K562 (cell line): ENCODE measurements around the gene MFAP5. TPM values are rescaled to one million over a fixed set of nuclear protein-coding genes. Genes with fewer than 3 reads are reported as not detected.

Experiments used
- BCOR ChIP-seq: fragments of 450-650 bp; IDR thresholded peaks from 2 replicates; pipeline ENCODE4 v1.6.1; 2016
- BRD9 ChIP-seq: fragments of 450-650 bp; IDR thresholded peaks from 2 replicates; pipeline ENCODE4 v1.6.1; 2018; ENCODE audit warnings: low read depth; ENCODE audit not compliant: partially characterized antibody
- BRF1 ChIP-seq: IDR thresholded peaks from 3 replicates; pipeline ENCODE4 v1.6.1; 2011; ENCODE audit warnings: borderline replicate concordance, mild to moderate bottlenecking; ENCODE audit not compliant: insufficient read length; ENCODE audit errors: extremely low read depth
- CBFA2T2 ChIP-seq: fragments of 450-650 bp; conservative IDR thresholded peaks from 2 replicates; pipeline ENCODE4 v1.6.1; 2017; ENCODE audit warnings: mild to moderate bottlenecking
- CCAR2 ChIP-seq: fragments of 200-400 bp; formaldehyde crosslinking; IDR thresholded peaks from 2 replicates; pipeline ENCODE4 v1.6.1; 2017; ENCODE audit warnings: mild to moderate bottlenecking, low read depth, low read length
- HNRNPLL ChIP-seq: fragments of 200-400 bp; formaldehyde crosslinking; IDR thresholded peaks from 2 replicates; pipeline ENCODE4 v1.6.1; 2017; ENCODE audit warnings: low read length, low read depth, mild to moderate bottlenecking; ENCODE audit not compliant: poor library complexity, severe bottlenecking
- KLF10 ChIP-seq: fragments of 250-450 bp; sonication (Bioruptor Pico); IDR thresholded peaks from 2 replicates; pipeline ENCODE4 v1.6.1; 2021; ENCODE audit warnings: matching md5 sums
- NFE2L1 ChIP-seq: fragments of 450-650 bp; IDR thresholded peaks from 2 replicates; pipeline ENCODE4 v1.6.1; 2016; ENCODE audit warnings: missing genetic modification characterization, low read depth, mild to moderate bottlenecking, missing compliant biosample characterization, moderate library complexity, borderline replicate concordance
- PHTF2 ChIP-seq: fragments of 250-450 bp; sonication (Bioruptor Pico); IDR thresholded peaks from 2 replicates; pipeline ENCODE4 v1.5.0; 2021; ENCODE audit warnings: mild to moderate bottlenecking
- PRPF4 ChIP-seq: fragments of 200-400 bp; formaldehyde crosslinking; IDR thresholded peaks from one replicate; pipeline ENCODE4 v1.6.1; 2017; ENCODE audit warnings: low read length, low read depth, mild to moderate bottlenecking; ENCODE audit not compliant: insufficient read depth, poor library complexity, severe bottlenecking
- RAD51 ChIP-seq: fragments of 450-650 bp; IDR thresholded peaks from 2 replicates; pipeline ENCODE4 v1.7.1; 2016; ENCODE audit warnings: low read depth, mild to moderate bottlenecking, borderline replicate concordance
- RB1 ChIP-seq: fragments of 450-650 bp; IDR thresholded peaks from 2 replicates; pipeline ENCODE4 v1.6.1; 2017; ENCODE audit warnings: low read depth, mild to moderate bottlenecking
- SLC30A9 ChIP-seq: fragments of 250-450 bp; sonication (Bioruptor Pico); IDR thresholded peaks from 2 replicates; pipeline ENCODE4 v1.8.0; 2022; ENCODE audit warnings: mild to moderate bottlenecking, moderate library complexity
- SMAD4 ChIP-seq: fragments of 250-450 bp; sonication (Bioruptor Pico); conservative IDR thresholded peaks from 2 replicates; pipeline ENCODE4 v1.8.0; 2021; ENCODE audit warnings: inconsistent platforms, mild to moderate bottlenecking, moderate library complexity
- TBL1XR1 ChIP-seq, 2 experiments: IDR thresholded peaks; 2 replicates each; pipeline ENCODE4 v1.6.1; 2012; ENCODE audit warnings: improper control_type of control experiment in 2 of 2, low read length in 2 of 2, mild to moderate bottlenecking in 1 of 2
- YBX1 ChIP-seq: fragments of 450-650 bp; IDR thresholded peaks from 2 replicates; pipeline ENCODE4 v1.7.1; 2016; ENCODE audit warnings: mild to moderate bottlenecking
- ZNF217 ChIP-seq: sonication (generic); formaldehyde crosslinking; IDR thresholded peaks from 2 replicates; pipeline ENCODE4 v1.8.0; 2022; ENCODE audit warnings: mild to moderate bottlenecking, missing genetic modification reagents
- ZNF561 ChIP-seq: fragments of 450-650 bp; formaldehyde crosslinking; conservative IDR thresholded peaks from 2 replicates; pipeline ENCODE4 v1.4.0; 2020; ENCODE audit warnings: mild to moderate bottlenecking, moderate library complexity
- ZNF695 ChIP-seq: fragments of 450-650 bp; formaldehyde crosslinking; IDR thresholded peaks from 2 replicates; pipeline ENCODE4 v1.4.0; 2020; ENCODE audit warnings: mild to moderate bottlenecking, moderate library complexity
- polyA plus RNA-seq, 8 experiments: library from polyadenylated mRNA; depleted of rRNA in 4 of 8; stranded (reverse) in 5 of 8; unstranded in 3 of 8; fragments of >200 nt; fragmentation: Nextera tagmentation in 2 of 8; fragmentation: Illumina TruSeq in 1 of 8; extraction: Ambion mirVana in 2 of 8; extraction: Trizol in 1 of 8; gene quantifications; 2 replicates each; pipeline versions ENCODE4 v1.2.1 to v1.2.3, GENCODE V29; 2011 to 2014; ENCODE audit warnings: inconsistent platforms in 1 of 8, missing spikeins in 1 of 8
- total RNA-seq, 7 experiments: library from RNA; depleted of rRNA in 6 of 7; stranded (reverse); fragments of >200 nt in 6 of 7; fragmentation: Illumina TruSeq in 2 of 7; extraction: Trizol in 2 of 7; gene quantifications; 2 replicates each; pipeline versions ENCODE4 v1.2.1 to v1.2.3, GENCODE V29; 2011 to 2021; ENCODE audit warnings: low replicate concordance in 1 of 7
- TF ChIP-seq, protein P1 (sequence below): sonication (generic); formaldehyde crosslinking; IDR thresholded peaks from 2 replicates; pipeline ENCODE4 v1.5.0; 2020; ENCODE audit warnings: missing genetic modification reagents
- TF ChIP-seq, protein P2 (sequence below): sonication (generic); formaldehyde crosslinking; IDR thresholded peaks from 2 replicates; pipeline ENCODE4 v1.9.0; 2022; ENCODE audit warnings: mild to moderate bottlenecking, missing genetic modification reagents
- TF ChIP-seq, protein P3 (sequence below): fragments of 450-650 bp; formaldehyde crosslinking; IDR thresholded peaks from 2 replicates; pipeline ENCODE4 v1.4.0; 2020; ENCODE audit warnings: mild to moderate bottlenecking, mixed read lengths
- TF ChIP-seq, protein P4 (sequence below): IDR thresholded peaks from 2 replicates; pipeline ENCODE4 v1.6.1; 2011; ENCODE audit warnings: borderline replicate concordance, low read depth, mild to moderate bottlenecking, moderate library complexity, low read length; ENCODE audit not compliant: insufficient read depth, poor library complexity, severe bottlenecking
- TF ChIP-seq, protein P5 (sequence below): fragments of 250-450 bp; sonication (Bioruptor Pico); IDR thresholded peaks from 2 replicates; pipeline ENCODE4 v1.4.0; 2020

The MFAP5 gene
- total and polyA plus RNA-seq, 9 of the 15 experiments (the other 6 are each of a cell fraction or from before 2014, with no cell fraction given): not detected

DNA sequence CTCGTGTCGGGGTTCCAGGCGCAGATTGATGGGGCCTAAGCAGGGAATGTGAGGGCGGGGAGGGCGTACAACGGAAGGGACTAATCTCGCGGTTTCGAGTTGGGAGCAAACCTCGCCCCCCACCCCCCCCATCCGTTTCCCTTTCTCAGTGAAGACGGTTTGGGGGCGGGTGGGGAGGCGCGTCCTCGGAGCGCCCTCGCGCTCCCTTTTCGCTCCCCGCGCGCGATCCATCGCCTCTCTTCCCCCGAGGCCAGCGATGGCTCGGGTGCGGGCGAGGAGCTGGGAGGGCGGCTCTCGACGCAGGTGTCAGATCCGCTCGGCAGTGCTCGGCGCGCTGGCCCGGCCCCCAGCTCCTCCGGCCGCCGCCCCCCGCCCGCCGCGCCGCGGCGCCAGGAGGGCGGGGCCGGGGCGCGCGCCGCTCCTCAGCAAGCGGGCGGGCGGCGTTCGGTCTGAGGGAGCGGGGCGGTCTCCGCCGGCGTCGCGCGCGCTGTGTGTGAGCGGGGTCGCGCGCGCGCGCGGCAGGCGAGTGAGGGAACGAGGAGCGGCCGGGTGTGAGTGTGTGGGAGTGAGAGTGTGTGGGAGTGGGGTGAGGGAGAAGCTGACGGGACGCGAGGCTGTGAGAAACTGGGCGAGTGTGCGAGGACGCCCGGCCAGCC is 35.0 kb upstream of the MFAP5 start, which contains the start of gene RIMKLB (continued):
- TF ChIP-seq, protein P1, sequence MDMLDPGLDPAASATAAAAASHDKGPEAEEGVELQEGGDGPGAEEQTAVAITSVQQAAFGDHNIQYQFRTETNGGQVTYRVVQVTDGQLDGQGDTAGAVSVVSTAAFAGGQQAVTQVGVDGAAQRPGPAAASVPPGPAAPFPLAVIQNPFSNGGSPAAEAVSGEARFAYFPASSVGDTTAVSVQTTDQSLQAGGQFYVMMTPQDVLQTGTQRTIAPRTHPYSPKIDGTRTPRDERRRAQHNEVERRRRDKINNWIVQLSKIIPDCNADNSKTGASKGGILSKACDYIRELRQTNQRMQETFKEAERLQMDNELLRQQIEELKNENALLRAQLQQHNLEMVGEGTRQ: no peak
- no peak for TF ChIP-seq ZNF695 (CRISPR knock-in tag)
- TF ChIP-seq BRD9: no peak
- TF ChIP-seq HNRNPLL: peak; percentile 10
- no peak for TF ChIP-seq CCAR2
- 0 out of 2 replicates have a peak, but pooled peaks have one; percentile 50 for TF ChIP-seq RB1
- TF ChIP-seq, protein P2, sequence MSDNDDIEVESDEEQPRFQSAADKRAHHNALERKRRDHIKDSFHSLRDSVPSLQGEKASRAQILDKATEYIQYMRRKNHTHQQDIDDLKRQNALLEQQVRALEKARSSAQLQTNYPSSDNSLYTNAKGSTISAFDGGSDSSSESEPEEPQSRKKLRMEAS: no peak
- TF ChIP-seq PHTF2 (CRISPR knock-in tag): no peak
- no peak for TF ChIP-seq SLC30A9 (CRISPR knock-in tag)
- TF ChIP-seq BRF1: no peak
- peak; percentile 5 for TF ChIP-seq PRPF4
- TF ChIP-seq, protein P3, sequence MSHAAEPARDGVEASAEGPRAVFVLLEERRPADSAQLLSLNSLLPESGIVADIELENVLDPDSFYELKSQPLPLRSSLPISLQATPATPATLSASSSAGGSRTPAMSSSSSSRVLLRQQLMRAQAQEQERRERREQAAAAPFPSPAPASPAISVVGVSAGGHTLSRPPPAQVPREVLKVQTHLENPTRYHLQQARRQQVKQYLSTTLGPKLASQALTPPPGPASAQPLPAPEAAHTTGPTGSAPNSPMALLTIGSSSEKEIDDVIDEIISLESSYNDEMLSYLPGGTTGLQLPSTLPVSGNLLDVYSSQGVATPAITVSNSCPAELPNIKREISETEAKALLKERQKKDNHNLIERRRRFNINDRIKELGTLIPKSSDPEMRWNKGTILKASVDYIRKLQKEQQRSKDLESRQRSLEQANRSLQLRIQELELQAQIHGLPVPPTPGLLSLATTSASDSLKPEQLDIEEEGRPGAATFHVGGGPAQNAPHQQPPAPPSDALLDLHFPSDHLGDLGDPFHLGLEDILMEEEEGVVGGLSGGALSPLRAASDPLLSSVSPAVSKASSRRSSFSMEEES (CRISPR knock-in tag): no peak
- no peak for TF ChIP-seq TBL1XR1 (IDR thresholded peaks at IDR 0.05; ENCODE audit: low read length in 2 of 2)
- TF ChIP-seq KLF10 (CRISPR knock-in tag): no peak
- TF ChIP-seq YBX1: no peak
- TF ChIP-seq, protein P4, sequence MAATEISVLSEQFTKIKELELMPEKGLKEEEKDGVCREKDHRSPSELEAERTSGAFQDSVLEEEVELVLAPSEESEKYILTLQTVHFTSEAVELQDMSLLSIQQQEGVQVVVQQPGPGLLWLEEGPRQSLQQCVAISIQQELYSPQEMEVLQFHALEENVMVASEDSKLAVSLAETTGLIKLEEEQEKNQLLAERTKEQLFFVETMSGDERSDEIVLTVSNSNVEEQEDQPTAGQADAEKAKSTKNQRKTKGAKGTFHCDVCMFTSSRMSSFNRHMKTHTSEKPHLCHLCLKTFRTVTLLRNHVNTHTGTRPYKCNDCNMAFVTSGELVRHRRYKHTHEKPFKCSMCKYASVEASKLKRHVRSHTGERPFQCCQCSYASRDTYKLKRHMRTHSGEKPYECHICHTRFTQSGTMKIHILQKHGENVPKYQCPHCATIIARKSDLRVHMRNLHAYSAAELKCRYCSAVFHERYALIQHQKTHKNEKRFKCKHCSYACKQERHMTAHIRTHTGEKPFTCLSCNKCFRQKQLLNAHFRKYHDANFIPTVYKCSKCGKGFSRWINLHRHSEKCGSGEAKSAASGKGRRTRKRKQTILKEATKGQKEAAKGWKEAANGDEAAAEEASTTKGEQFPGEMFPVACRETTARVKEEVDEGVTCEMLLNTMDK: no peak
- no peak for TF ChIP-seq BCOR
- TF ChIP-seq SMAD4: peak; percentile 76
- TF ChIP-seq, protein P5, sequence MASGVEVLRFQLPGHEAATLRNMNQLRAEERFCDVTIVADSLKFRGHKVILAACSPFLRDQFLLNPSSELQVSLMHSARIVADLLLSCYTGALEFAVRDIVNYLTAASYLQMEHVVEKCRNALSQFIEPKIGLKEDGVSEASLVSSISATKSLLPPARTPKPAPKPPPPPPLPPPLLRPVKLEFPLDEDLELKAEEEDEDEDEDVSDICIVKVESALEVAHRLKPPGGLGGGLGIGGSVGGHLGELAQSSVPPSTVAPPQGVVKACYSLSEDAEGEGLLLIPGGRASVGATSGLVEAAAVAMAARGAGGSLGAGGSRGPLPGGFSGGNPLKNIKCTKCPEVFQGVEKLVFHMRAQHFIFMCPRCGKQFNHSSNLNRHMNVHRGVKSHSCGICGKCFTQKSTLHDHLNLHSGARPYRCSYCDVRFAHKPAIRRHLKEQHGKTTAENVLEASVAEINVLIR: no peak
- no peak for TF ChIP-seq RAD51
- no peak for TF ChIP-seq NFE2L1
- TF ChIP-seq CBFA2T2: no peak
- no peak for TF ChIP-seq ZNF217 (CRISPR knock-in tag)
- TF ChIP-seq ZNF561 (CRISPR knock-in tag): no peak
